GM06990 (cell line): ENCODE results near the gene GNL1.
A peak's percentile ranks its signal among the peaks of the same experiment; 100 is the strongest.

Experiments used
- DNase-seq: peaks from one replicate; pipeline ENCODE4 v3.0.0-alpha.2; 2011; ENCODE audit not compliant: insufficient read length; ENCODE audit errors: extremely low read depth
- H3K27me3 ChIP-seq: replicated peaks from 2 replicates; pipeline ENCODE4 v1.6.0; 2011; ENCODE audit warnings: low read length; ENCODE audit not compliant: control insufficient read depth, insufficient read depth
- H3K36me3 ChIP-seq: 2 replicates; pipeline ENCODE4 v1.5.1; 2011; ENCODE audit warnings: low read length; ENCODE audit not compliant: control insufficient read depth, insufficient read depth
- H3K4me3 ChIP-seq: replicated peaks from 2 replicates; pipeline ENCODE4 v1.5.1; 2011; ENCODE audit warnings: low read depth, mild to moderate bottlenecking, control low read depth, low read length
- TF ChIP-seq, protein P1 (sequence below): IDR thresholded peaks from 2 replicates; pipeline ENCODE4 v1.5.1; 2011; ENCODE audit warnings: low read length, control low read depth, mild to moderate bottlenecking, inconsistent platforms; ENCODE audit not compliant: insufficient read depth, poor library complexity, severe bottlenecking

Gene GNL1

DNA sequence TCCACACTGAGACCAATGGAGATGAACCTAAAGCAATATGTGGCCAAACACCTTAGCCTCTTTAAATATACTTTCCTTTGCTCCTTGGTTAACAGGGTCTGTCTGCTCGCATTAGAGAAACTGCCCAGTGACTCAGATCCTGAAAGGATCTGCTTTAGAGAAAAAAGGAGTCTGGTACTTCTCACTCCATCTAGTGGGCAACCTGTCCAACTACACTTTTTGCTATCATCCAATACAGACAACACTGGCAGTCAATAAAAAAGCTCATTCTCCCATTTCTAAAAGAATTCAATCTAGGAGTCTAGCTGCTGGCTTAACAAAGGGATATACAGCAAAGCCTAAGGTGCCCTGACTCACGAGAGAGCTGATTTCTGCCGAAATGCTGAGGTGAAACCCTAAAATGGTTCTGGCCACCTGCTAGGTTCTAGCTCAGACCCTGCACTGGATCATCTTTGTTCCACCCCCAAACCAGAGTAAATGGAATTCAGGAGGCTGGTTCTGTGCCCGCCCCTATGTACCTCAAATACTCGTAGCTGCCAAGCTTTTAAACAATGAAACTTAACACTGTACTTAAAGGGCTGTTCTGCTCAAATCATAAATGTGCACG lies 11.5 kb downstream of the GNL1 start:
- TF ChIP-seq, protein P1, sequence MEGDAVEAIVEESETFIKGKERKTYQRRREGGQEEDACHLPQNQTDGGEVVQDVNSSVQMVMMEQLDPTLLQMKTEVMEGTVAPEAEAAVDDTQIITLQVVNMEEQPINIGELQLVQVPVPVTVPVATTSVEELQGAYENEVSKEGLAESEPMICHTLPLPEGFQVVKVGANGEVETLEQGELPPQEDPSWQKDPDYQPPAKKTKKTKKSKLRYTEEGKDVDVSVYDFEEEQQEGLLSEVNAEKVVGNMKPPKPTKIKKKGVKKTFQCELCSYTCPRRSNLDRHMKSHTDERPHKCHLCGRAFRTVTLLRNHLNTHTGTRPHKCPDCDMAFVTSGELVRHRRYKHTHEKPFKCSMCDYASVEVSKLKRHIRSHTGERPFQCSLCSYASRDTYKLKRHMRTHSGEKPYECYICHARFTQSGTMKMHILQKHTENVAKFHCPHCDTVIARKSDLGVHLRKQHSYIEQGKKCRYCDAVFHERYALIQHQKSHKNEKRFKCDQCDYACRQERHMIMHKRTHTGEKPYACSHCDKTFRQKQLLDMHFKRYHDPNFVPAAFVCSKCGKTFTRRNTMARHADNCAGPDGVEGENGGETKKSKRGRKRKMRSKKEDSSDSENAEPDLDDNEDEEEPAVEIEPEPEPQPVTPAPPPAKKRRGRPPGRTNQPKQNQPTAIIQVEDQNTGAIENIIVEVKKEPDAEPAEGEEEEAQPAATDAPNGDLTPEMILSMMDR = peak; percentile 78

DNA sequence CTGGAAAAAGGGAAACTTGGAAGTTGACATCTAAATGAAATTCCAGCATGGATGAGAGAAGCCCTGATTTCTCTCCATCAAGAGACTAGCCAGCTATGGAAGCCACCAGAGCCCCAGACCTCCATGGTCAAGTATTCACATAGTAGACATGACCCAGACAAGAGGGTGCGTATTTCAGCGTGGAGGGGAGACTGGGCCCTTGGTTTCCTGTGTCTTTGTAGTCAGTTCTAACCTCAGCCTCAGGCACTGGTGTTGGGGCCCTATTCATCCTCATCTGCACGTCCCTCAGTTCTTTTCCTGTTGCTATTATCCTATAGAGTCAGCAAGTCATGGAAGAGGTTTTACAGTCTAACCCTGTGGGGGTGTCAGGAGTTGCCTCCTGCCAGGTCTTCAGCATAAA lies 12.5 kb downstream of the GNL1 start:
- DNase-seq = no peak
- Histone ChIP-seq H3K36me3 (peaks cover 14% of the 10 kb centered on the region), H3K27me3 (no peaks in the 10 kb centered on the region), H3K4me3 (no peak overlapping the region)
- TF ChIP-seq, protein P1 = no peak

More for the DNA sequence above, 11.5 kb downstream of the GNL1 start:
- DNase-seq = no peak
- Histone ChIP-seq H3K4me3 (no peak overlapping the region), H3K27me3 (no peaks in the 10 kb centered on the region), H3K36me3 (peaks cover 15% of the 10 kb centered on the region)

DNA sequence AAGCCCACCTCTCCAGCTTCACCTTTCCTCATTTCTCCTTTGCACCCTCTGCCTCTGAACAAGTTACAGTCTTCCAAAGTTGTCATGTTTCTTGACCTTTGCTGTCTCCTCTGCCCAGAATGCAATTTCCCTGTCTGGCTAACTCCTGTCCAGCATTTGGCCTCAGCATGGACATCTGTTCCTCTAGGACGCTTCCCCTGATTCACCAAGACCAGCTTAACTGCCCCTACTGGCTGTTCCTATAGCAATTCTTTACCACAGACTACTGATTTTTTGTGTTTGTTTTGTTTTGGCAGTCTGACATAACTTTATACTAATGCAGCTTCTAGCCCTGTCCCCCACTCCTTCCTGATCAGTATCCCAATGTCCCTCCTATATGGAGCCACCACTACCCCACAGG lies 13.4 kb downstream of the GNL1 start:
- TF ChIP-seq, protein P1 = no peak
- Histone ChIP-seq H3K27me3 (no peaks in the 10 kb centered on the region), H3K4me3 (no peak overlapping the region), H3K36me3 (peaks cover 12% of the 10 kb centered on the region)
- no peak for DNase-seq

DNA sequence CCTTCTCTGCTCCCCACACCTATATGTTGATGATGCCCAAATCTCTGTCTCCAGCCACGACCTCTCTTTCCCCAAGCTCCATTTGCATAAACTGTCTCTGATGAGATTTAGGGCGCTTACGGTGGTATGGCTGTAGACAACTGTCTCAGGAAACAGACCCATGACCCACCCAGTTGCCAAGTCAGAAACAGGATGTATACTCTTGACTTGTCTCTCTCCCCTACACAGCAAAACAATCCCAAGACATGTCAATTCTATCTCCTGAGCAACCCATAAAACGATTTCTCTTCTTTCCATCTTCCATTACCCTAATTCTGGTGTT lies 13.9 kb downstream of the GNL1 start:
- Histone ChIP-seq H3K27me3 (no peaks in the 10 kb centered on the region), H3K4me3 (no peak overlapping the region), H3K36me3 (peaks cover 12% of the 10 kb centered on the region)
- TF ChIP-seq, protein P1 = no peak
- DNase-seq = no peak

DNA sequence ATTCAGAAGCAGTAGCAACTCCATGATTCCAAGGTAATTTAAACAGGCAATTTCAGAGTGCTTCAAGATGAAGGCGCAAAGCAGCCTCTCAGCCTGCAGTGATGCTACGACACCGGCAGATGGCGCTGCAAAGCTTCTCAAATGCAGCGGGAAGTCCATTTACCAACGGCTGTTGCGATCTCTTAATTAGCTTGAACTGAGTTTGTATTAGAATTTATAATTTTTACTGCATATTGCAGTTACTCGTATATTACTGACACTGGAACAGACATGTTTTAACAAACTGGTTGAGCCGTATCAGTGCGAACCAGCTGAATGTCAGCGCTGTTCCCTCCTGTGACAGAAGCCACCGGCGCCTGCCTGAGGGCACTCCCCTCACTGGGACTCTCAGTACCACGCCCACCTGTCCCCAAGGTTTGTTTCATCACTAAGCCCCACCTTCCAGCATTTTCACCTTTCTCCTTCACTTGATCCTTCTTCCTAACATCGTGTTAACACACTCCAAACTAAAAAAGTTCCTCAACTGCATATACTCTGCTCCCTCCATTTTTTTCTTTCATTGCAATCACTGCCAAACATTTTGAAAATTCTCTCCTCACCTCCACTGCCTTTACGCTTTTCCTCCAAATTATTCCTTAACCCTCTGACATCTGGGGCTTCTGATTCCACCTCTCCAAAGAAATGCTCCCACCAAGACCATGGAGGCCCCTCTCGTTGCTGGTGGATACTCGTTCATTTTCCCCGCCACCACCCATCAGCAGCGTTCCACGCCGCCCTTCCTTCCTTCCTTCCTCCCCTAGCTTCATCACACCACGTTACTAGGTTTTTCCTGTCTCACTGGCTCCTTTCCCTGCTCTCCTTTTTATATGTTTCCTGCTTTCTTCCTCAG lies 14.5 kb downstream of the GNL1 start:
- TF ChIP-seq, protein P1 = peak; percentile 95
- Histone ChIP-seq H3K27me3 (no peaks in the 10 kb centered on the region), H3K4me3 (peak overlapping the region; percentile 32), H3K36me3 (peaks cover 9% of the 10 kb centered on the region)
- DNase-seq = peak; percentile 59
